H1 (cell line): ENCODE measurements around the gene CCL3. TPM values are rescaled to one million over a fixed set of nuclear protein-coding genes. Genes with fewer than 3 reads are reported as not detected.

Experiments used
- RBBP5 ChIP-seq: IDR thresholded peaks from 2 replicates; pipeline ENCODE4 v1.7.1; 2012; ENCODE audit warnings: low read depth, mild to moderate bottlenecking, inconsistent platforms, low read length, moderate library complexity, borderline replicate concordance
- polyA plus RNA-seq, 7 experiments: library from polyadenylated mRNA; depleted of rRNA in 3 of 7; stranded (reverse) in 5 of 7; unstranded in 2 of 7; fragments of >200 nt in 5 of 7; fragments of 200-250 nt in 2 of 7; gene quantifications; 1 replicate in 5 of 7; 2 replicates in 1 of 7; 4 replicates in 1 of 7; pipeline versions ENCODE4 v1.2.1 to v1.2.3, GENCODE V29; 2011 to 2013; ENCODE audit warnings: missing spikeins in 2 of 7, mixed read lengths in 2 of 7
- total RNA-seq: library from RNA; stranded (reverse); fragmentation: NEBNext Ultra II Directional; extraction: Animal tissue kit (Norgen Biotek cat#: 25700); gene quantifications from 2 replicates; pipeline ENCODE4 v1.2.1, GENCODE V29; 2021

The CCL3 gene
- total and polyA plus RNA-seq, 2 of the 8 experiments (the other 6 are each of a cell fraction or from before 2014, with no cell fraction given), result not detected

- TF ChIP-seq RBBP5, result no peak
- TF ChIP-seq, all 59 proteins: peak for 0
These were observed 38.6 kb upstream of the CCL3 start (continued) for GRCh38 chr17:36128411-36128978.
